ENCODE results near the gene PLEKHH2. TPM values are rescaled to one million over a fixed set of nuclear protein-coding genes. Genes with fewer than 3 reads are reported as not detected.

PLEKHH2 gene
- polyA plus RNA-seq, 3 donors: 18.4 to 66.9 (median 64.8) TPM

GRCh38 chr2:43758739-43759138, 121.7 kb downstream of the PLEKHH2 start:
- DNase-seq: peak; percentile 28

- peak; percentile 47 for DNase-seq
These were observed 122.1 kb downstream of the PLEKHH2 start for GRCh38 chr2:43759195-43759594.

- no peak for DNase-seq
These were observed 125.2 kb downstream of the PLEKHH2 start for GRCh38 chr2:43762286-43762685.

GRCh38 chr2:43763091-43763490, 126.0 kb downstream of the PLEKHH2 start:
- DNase-seq: peak; percentile 19

GRCh38 chr2:43764086-43764705, 127.1 kb downstream of the PLEKHH2 start:
- DNase-seq: no peak

GRCh38 chr2:43766006-43766405, 128.9 kb downstream of the PLEKHH2 start:
- peak; percentile 57 for DNase-seq

- DNase-seq: peak; percentile 94
These were observed 137.0 kb downstream of the PLEKHH2 start, which contains the start of gene DYNC2LI1 for GRCh38 chr2:43773876-43774613. TSS of gene DYNC2LI1 (plus strand) at chr2:43774039. CDS start at chr2:43774139, 100 bp downstream.

GRCh38 chr2:43774617-43775016, 137.6 kb downstream of the PLEKHH2 start:
- no peak for DNase-seq

GRCh38 chr2:43776324-43776723, 139.3 kb downstream of the PLEKHH2 start:
- DNase-seq: no peak

- DNase-seq: no peak
These were observed 140.4 kb downstream of the PLEKHH2 start for GRCh38 chr2:43777306-43777926.

- DNase-seq: no peak
These were observed 141.2 kb downstream of the PLEKHH2 start for GRCh38 chr2:43778233-43778632.

- no peak for DNase-seq
These were observed 150.8 kb downstream of the PLEKHH2 start for GRCh38 chr2:43787895-43788294.

GRCh38 chr2:43788646-43789045, 151.6 kb downstream of the PLEKHH2 start:
- no peak for DNase-seq

- DNase-seq: peak; percentile 28
These were observed 153.1 kb downstream of the PLEKHH2 start for GRCh38 chr2:43790147-43790546.

- DNase-seq: no peak
These were observed 154.1 kb downstream of the PLEKHH2 start for GRCh38 chr2:43791035-43791765.

- peak; percentile 49 for DNase-seq
These were observed 155.6 kb downstream of the PLEKHH2 start for GRCh38 chr2:43792653-43793052.

- DNase-seq: no peak
These were observed 157.9 kb downstream of the PLEKHH2 start for GRCh38 chr2:43794956-43795355.

GRCh38 chr2:43796206-43796605, 159.1 kb downstream of the PLEKHH2 start:
- DNase-seq: no peak

- DNase-seq: no peak
These were observed 161.2 kb downstream of the PLEKHH2 start for GRCh38 chr2:43798300-43798699.

- no peak for DNase-seq
These were observed 163.8 kb downstream of the PLEKHH2 start for GRCh38 chr2:43800894-43801293.

GRCh38 chr2:43802135-43802534, 165.1 kb downstream of the PLEKHH2 start:
- no peak for DNase-seq

GRCh38 chr2:43803113-43803512, 166.1 kb downstream of the PLEKHH2 start:
- DNase-seq: no peak

- DNase-seq: no peak
These were observed 169.6 kb downstream of the PLEKHH2 start for GRCh38 chr2:43806719-43807031.

Data from renal pelvis (tissue), 4 donors.